ENCODE measurements around the gene ADGRV1. TPM values are rescaled to one million over a fixed set of nuclear protein-coding genes. Genes with fewer than 3 reads are reported as not detected.

The ADGRV1 gene
- total and polyA plus RNA-seq, 3 donors from 2014 or later: 10.8 to 18.0 (median 12.6) TPM

DNA sequence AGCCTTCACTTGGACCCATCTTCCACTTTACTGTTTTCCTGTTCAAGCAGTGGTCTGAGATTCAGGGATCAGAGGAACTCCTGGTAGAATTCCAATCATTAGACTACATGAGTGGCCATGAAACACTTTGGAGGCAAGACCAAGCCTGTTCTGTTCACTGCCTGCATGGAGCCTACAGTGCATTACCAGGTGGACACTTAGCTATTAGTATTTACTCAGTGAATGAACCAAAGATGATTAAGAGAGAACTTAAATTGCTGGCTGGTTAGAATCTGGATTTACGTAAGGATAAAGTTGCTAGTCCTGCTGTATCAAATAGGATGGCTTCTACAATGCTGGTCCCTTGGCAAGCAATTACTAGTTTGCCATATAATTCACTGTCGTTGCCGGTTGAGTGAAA, 579.0 kb downstream of the ADGRV1 start:
- Histone ChIP-seq H3K27ac (no peak overlapping the region), H3K4me1 (peaks cover 16% of the 10 kb centered on the region), H3K9me3 (no peaks in the 10 kb centered on the region), H3K36me3 (ENCODE audit: low read depth, missing control alignments) (no peaks in the 10 kb centered on the region), H3K27me3 (no peaks in the 10 kb centered on the region), H3K4me3 (no peak overlapping the region)
- no peak for TF ChIP-seq POLR2A (IDR thresholded peaks at IDR 0.05)
- intact Hi-C loops (cut with DNase I; ENCODE audit: low total_unique reads): no loop called here
- no peak for DNase-seq
- 96 to 97% methylated on average over 3 of the region's 3 CpGs for WGBS, 2 donors

DNA sequence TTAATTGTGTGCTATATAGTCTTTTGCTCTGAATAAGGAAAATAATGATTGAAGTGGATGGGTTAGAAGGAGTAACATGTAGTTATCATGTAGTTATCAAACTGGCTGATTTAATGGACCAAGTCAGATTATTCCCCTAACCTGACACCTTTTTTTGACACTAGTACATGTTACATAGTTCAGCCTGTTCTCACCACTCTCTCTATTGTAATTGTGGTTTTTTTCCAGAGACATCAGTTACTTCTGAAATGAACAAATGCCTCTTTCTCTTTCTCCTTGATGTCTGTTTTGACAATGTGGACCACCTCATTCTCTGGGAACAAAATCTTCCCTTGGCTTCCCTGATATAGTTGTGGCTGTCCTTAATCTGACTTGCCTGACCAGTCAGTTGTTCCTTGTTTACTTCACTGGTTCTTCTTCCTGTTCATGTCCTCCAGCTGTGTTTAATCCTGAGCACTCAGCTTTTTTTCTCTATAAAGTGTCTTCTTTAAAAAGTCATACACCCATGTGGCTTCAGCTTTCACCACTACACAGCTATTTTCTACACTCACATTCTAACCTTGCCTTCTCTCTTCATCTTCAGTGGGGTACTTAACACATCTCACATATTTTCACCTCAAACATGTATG, 581.1 kb downstream of the ADGRV1 start:
- Histone ChIP-seq H3K27ac (peak overlapping the region in 1 of 2 donors; percentile 4), H3K4me3 (no peak overlapping the region)
- intact Hi-C loops (cut with DNase I; ENCODE audit: low total_unique reads): no loop called here

DNA sequence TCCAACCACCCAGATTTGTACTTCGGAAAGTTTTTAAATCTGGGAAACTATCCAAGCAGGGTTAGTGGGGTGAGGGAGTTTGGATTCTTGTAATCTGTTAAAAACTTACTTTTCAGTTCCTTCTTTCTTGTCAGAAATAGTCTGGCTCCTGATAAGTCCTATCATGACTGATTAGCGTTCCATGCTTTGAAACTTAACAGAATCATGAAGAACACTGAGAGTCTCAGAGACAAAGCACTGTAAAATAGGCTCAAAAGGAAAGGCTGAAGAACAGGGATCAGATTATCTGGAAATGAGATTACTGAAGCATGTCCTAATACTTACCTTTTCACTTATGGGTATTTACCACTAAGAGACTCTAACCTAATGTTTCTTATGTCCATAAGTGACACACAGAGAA, 582.1 kb downstream of the ADGRV1 start:
- no peak overlapping the region for H3K27ac ChIP-seq
- H3K36me3 ChIP-seq (ENCODE audit: low read depth, missing control alignments): no peaks in the 10 kb centered on the region
- H3K4me1 ChIP-seq: peaks cover 16% of the 10 kb centered on the region
- no peak for TF ChIP-seq POLR2A (IDR thresholded peaks at IDR 0.05)
- TF ChIP-seq, protein P1, sequence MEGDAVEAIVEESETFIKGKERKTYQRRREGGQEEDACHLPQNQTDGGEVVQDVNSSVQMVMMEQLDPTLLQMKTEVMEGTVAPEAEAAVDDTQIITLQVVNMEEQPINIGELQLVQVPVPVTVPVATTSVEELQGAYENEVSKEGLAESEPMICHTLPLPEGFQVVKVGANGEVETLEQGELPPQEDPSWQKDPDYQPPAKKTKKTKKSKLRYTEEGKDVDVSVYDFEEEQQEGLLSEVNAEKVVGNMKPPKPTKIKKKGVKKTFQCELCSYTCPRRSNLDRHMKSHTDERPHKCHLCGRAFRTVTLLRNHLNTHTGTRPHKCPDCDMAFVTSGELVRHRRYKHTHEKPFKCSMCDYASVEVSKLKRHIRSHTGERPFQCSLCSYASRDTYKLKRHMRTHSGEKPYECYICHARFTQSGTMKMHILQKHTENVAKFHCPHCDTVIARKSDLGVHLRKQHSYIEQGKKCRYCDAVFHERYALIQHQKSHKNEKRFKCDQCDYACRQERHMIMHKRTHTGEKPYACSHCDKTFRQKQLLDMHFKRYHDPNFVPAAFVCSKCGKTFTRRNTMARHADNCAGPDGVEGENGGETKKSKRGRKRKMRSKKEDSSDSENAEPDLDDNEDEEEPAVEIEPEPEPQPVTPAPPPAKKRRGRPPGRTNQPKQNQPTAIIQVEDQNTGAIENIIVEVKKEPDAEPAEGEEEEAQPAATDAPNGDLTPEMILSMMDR (IDR thresholded peaks at IDR 0.05): no peak
- no peak for DNase-seq
- H3K9me3 ChIP-seq: no peaks in the 10 kb centered on the region
- H3K27me3 ChIP-seq: no peaks in the 10 kb centered on the region
- H3K4me3 ChIP-seq: no peak overlapping the region
- WGBS, 2 donors: 23 to 44% methylated on average over 2 of the region's 2 CpGs
- intact Hi-C loops (cut with DNase I; ENCODE audit: low total_unique reads): no loop called here

More for the DNA sequence above, 581.1 kb downstream of the ADGRV1 start:
- no peaks in the 10 kb centered on the region for H3K9me3 ChIP-seq
- DNase-seq: no peak
- peaks cover 16% of the 10 kb centered on the region for H3K4me1 ChIP-seq
- H3K27me3 ChIP-seq: no peaks in the 10 kb centered on the region
- no peak for TF ChIP-seq POLR2A (IDR thresholded peaks at IDR 0.05)
- TF ChIP-seq, protein P1 (IDR thresholded peaks at IDR 0.05): no peak
- no peaks in the 10 kb centered on the region for H3K36me3 ChIP-seq (ENCODE audit: low read depth, missing control alignments)

DNA sequence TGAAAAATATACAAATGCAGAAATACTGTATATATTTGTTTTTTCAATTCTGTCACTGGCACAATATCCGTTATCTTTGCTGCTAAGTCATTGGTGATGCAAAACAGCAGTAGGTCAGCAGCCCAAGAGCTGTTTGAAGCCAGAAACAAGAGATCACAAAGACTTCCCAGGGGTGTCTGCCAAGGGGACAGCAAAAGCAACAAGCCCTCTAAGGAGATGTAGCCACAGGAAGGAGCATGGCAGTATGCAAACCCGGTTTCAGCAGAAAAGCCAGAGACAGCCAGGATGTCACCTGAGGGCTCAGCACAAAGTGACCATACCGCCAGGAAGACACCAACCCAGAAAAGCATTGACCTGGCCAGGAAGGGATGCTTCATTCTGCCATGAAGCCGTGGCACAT, 583.0 kb downstream of the ADGRV1 start:
- intact Hi-C loops (cut with DNase I; ENCODE audit: low total_unique reads): no loop called here
- Histone ChIP-seq H3K27ac (no peak overlapping the region), H3K4me1 (peaks cover 22% of the 10 kb centered on the region), H3K36me3 (ENCODE audit: low read depth, missing control alignments) (no peaks in the 10 kb centered on the region), H3K27me3 (no peaks in the 10 kb centered on the region), H3K9me3 (no peaks in the 10 kb centered on the region), H3K4me3 (no peak overlapping the region)
- DNase-seq: no peak
- 79 to 82% methylated on average over 4 of the region's 4 CpGs for WGBS, 2 donors
- TF ChIP-seq, protein P1 (IDR thresholded peaks at IDR 0.05): no peak
- no peak for TF ChIP-seq POLR2A (IDR thresholded peaks at IDR 0.05)

DNA sequence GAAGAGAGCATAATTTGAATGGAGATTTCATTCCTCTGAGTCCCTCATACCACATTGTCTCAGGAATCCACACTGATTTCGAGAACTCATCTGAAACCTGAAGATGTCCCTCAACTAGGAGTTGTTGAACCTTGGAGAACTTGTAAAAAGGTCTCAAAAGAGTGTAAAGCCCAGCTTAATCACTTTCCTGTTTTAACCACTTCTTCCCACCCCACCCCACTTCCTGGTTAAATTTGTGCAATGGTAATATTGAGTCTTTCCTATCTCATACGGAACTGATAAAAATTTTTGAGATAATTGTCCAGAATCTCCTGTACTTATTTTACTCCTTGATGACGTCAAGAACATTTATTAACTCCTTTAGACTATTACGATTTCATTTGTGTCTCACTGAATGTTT, 583.8 kb downstream of the ADGRV1 start:
- Histone ChIP-seq H3K36me3 (ENCODE audit: low read depth, missing control alignments) (no peaks in the 10 kb centered on the region), H3K27ac (no peak overlapping the region), H3K4me3 (no peak overlapping the region), H3K9me3 (no peaks in the 10 kb centered on the region), H3K4me1 (peaks cover 22% of the 10 kb centered on the region), H3K27me3 (no peaks in the 10 kb centered on the region)
- WGBS, 2 donors: 79 to 85% methylated on average over 4 of the region's 4 CpGs
- TF ChIP-seq, protein P1 (IDR thresholded peaks at IDR 0.05): no peak
- TF ChIP-seq POLR2A (IDR thresholded peaks at IDR 0.05): no peak
- no peak for DNase-seq
- intact Hi-C loops (cut with DNase I; ENCODE audit: low total_unique reads): no loop called here
